SK-MEL-5 (cell line): ENCODE measurements around the gene MYO1B. TPM values are rescaled to one million over a fixed set of nuclear protein-coding genes. Genes with fewer than 3 reads are reported as not detected.

Experiments
- DNase-seq: peaks from one replicate; pipeline ENCODE4 v3.0.0-alpha.2; 2016; ENCODE audit warnings: low read depth, low spot score
- in situ Hi-C: cut with HindIII; loops from 2 replicates; pipeline ENCODE4 v1.10.0; 2016; ENCODE audit warnings: low sequenced_read_pairs, high pct_unique_total_duplicates, low pct_unique_long_range_greater_than_20kb
- polyA plus RNA-seq, 2 experiments: library from polyadenylated mRNA; depleted of rRNA; stranded (reverse); fragments of >200 nt; gene quantifications; 2 replicates each; pipeline ENCODE4 v1.2.3, GENCODE V29; 2015
- total RNA-seq: library from RNA; depleted of rRNA; stranded (reverse); fragments of >200 nt; shearing (Covaris generic); gene quantifications from 2 replicates; pipeline ENCODE4 v1.2.3, GENCODE V29; 2014; rRNA removed

MYO1B gene
- 43.4 and 46.0 TPM in 2 replicates for total RNA-seq
- polyA plus RNA-seq (2015; cell fraction: cytosol; rRNA removed), result 27.7 and 35.1 TPM in 2 replicates
- polyA plus RNA-seq (2015; cell fraction: nucleus; rRNA removed), result 54.1 and 58.1 TPM in 2 replicates

GRCh38 chr2:191245046-191245868 lies at the start of gene MYO1B:
MYO1B (plus strand) TSS chr2:191245404; CDS start chr2:191276896, 31,492 bp downstream.
- DNase-seq, result peak; percentile 78
- in situ Hi-C loops, result no loop called here

- in situ Hi-C loops, result no loop called here
- no peak for DNase-seq
Measured at GRCh38 chr2:191197096-191197495, 48.1 kb upstream of the MYO1B start.

GRCh38 chr2:191198271-191198670 lies 46.9 kb upstream of the MYO1B start:
- in situ Hi-C loops, result no loop called here
- DNase-seq, result no peak

- in situ Hi-C loops, result no loop called here
- no peak for DNase-seq
Measured at GRCh38 chr2:191199929-191200512, 45.2 kb upstream of the MYO1B start.

GRCh38 chr2:191200910-191201309 lies 44.3 kb upstream of the MYO1B start:
- in situ Hi-C loops, result no loop called here
- DNase-seq, result no peak

GRCh38 chr2:191202209-191202721 lies 42.9 kb upstream of the MYO1B start:
- no peak for DNase-seq
- in situ Hi-C loops, result no loop called here

GRCh38 chr2:191202881-191203397 lies 42.3 kb upstream of the MYO1B start:
- DNase-seq, result no peak
- in situ Hi-C loops, result no loop called here

GRCh38 chr2:191204433-191204832 lies 40.8 kb upstream of the MYO1B start:
- in situ Hi-C loops, result no loop called here
- DNase-seq, result no peak

- in situ Hi-C loops, result no loop called here
- DNase-seq, result no peak
Measured at GRCh38 chr2:191206613-191207471, 38.4 kb upstream of the MYO1B start.

GRCh38 chr2:191209340-191209739 lies 35.9 kb upstream of the MYO1B start:
- in situ Hi-C loops, result no loop called here

GRCh38 chr2:191212119-191212518 lies 33.1 kb upstream of the MYO1B start:
- no peak for DNase-seq
- in situ Hi-C loops, result no loop called here

More at GRCh38 chr2:191209340-191209739, 35.9 kb upstream of the MYO1B start:
- no peak for DNase-seq

GRCh38 chr2:191213333-191213732 lies 31.9 kb upstream of the MYO1B start:
- no peak for DNase-seq
- in situ Hi-C loops, result no loop called here

- in situ Hi-C loops, result no loop called here
- DNase-seq, result no peak
Measured at GRCh38 chr2:191215230-191215629, 30.0 kb upstream of the MYO1B start.

GRCh38 chr2:191215666-191216065 lies 29.5 kb upstream of the MYO1B start:
- no peak for DNase-seq

GRCh38 chr2:191217580-191217979 lies 27.6 kb upstream of the MYO1B start:
- no peak for DNase-seq
- in situ Hi-C loops, result no loop called here

More at GRCh38 chr2:191215666-191216065, 29.5 kb upstream of the MYO1B start:
- in situ Hi-C loops, result no loop called here

GRCh38 chr2:191218292-191218898 lies 26.8 kb upstream of the MYO1B start:
- in situ Hi-C loops, result no loop called here

GRCh38 chr2:191220671-191221070 lies 24.5 kb upstream of the MYO1B start:
- in situ Hi-C loops, result no loop called here
- no peak for DNase-seq

More at GRCh38 chr2:191218292-191218898, 26.8 kb upstream of the MYO1B start:
- peak; percentile 77 for DNase-seq
